HG03442 (cell line): ENCODE results near the gene SCART1.
A peak's percentile ranks its signal among the peaks of the same experiment; 100 is the strongest.
"Not testable (repeated sequence)": the region's sequence is repeated elsewhere in the genome, so short reads cannot be mapped to it uniquely, and the experiment has no call there.

Experiments used
- ATAC-seq: cut with Tn5 transposase; IDR thresholded peaks from one replicate; pipeline ENCODE4 v1.9.1; 2021; ENCODE audit warnings: mild to moderate bottlenecking, moderate library complexity; ENCODE audit not compliant: unreplicated experiment

Gene SCART1

DNA sequence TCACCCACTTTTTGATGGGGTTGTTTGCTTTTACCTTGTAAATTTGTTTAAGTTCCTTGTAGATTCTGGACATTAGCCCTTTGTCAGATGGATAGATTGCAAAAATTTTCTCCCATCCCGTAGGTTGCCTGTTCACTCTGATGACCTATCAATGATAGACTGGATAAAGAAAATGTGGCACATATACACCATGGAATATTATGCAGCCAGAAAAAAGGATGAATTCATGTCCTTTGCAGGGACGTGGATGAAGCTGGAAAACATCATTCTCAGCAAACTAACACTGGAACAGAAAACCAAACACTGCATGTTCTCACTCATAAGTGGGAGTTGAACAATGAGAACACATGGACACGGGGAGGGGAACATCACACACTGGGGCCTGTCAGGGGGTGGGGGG is 15.5 kb downstream of the SCART1 start:
- ATAC-seq, result not testable (repeated sequence)

DNA sequence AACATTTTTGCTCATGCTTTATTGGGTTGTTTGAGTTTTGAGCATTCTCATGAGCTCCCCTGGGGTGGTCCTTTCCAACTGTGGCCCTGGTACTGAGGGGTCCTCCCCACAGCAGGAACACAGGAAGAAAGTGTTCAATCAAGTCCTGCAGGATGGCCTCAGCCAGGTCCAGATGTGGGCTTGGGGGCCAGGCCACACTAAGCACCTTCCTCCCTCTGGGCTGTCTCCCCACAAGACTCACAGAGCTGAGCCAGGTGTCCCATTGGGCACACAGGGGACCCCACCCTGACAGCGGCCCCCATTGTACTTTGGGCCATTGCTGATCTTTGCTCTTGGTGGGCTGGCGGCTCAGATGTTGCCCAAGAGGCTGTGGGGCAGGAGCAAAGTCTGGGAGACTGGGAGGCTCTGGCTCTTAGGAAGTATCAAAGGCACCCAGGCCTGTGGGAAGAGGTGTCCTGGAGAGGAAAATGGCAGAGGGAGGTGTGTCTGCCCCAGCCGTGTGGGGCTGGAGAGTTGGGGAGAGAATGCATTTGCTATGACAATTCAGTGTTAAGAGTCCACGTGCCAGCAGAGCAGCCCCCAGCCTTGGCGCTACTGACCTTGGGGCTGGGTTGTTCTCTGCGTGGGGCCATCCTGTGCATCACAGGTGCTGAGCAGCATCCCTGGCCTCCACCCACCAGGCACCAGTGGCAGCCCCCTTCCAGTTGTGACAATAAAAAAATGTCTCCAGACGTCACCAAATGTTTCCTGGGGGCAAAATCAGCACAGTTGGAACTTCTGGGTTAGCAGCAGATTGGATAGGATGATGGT is 17.8 kb downstream of the SCART1 start:
- ATAC-seq, result no peak

DNA sequence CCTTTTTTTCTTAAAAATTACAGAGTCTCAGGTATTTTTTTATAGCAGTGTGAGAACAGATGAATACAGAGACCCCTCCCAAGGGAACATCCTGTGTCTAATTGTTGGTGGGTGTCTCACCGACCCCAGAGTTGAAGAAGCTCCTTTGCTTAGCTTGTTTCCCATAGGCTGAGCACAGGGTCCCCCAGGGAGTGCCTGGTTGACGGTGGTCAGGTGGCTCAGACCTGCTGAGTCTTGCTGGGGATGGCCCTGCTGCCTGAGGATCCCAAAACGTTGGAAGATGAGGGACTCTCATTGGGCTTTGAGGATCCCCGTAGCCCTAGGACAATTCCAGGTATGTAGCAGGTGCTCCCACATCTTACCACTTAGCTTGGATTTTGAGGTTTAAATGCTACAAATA is 19.5 kb downstream of the SCART1 start:
- ATAC-seq, result no peak

DNA sequence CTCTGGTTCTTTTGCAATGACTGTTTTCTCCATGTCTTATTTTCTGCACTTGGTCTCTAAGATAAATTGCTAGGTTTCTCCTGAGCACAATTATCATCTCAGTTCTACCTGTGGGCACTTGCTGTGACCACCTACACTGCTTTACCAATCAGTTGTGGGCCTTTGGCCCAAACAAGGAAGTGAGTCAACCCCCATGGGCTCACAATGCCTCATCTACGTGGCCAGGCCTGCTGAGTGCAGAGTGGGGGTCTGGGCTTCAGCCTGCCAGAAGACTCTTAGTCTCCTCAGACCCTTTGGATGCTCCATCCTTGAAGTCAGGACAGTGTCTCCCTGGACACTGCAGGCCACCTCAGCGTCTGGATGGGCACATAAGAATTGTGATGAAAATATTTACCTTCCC is 20.3 kb downstream of the SCART1 start:
- no peak for ATAC-seq

DNA sequence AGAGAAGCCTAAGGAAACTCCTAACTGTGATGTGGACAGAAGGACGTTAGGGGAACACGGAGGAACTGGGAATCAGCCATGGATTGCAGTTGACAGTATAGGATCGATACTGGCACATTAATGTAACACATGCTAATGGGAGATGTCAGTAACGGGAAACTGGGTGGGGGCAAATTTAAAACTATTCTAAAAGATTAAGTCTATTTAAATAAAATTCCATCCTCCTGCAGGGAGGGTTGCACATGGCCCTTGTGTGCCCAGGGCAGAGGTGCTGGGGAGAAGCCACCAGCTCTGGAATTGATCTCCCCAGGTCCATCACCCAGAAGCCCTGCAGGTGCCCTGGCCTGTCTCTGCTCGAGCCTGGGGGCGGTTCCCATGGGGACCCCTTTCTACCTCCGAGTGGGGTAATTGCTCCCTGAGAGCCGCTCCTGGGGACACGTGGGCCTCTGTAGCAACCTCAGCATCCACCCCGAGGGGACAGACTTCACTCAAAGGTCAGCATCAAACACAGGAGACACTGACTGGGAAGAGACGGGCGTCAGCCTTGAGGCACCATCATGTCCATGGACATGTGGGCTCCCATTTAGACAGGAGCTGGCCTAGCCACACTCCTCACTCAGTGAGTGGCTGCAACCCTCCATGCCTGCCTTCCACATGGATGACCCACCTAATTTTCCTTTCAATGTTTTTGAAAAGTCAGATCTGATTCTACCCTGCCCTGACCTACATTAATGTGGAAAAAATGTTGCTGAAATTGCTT is 21.1 kb downstream of the SCART1 start:
- no peak for ATAC-seq

DNA sequence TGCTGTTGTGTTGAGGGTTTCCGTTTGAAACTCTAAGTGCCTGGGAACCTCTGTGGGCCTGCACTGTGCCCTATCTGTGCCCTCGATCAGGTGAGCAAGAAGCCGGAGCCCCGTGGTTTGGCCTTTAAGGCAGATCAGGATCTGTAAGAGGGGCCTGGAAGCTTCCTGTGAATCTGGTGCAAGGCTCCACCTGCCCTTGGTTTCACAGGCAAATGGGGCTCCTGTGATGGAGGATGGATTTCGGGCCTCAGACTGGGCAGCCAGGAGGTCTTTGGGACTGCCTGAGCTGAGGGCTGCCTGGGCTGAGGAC is 21.6 kb downstream of the SCART1 start:
- no peak for ATAC-seq

DNA sequence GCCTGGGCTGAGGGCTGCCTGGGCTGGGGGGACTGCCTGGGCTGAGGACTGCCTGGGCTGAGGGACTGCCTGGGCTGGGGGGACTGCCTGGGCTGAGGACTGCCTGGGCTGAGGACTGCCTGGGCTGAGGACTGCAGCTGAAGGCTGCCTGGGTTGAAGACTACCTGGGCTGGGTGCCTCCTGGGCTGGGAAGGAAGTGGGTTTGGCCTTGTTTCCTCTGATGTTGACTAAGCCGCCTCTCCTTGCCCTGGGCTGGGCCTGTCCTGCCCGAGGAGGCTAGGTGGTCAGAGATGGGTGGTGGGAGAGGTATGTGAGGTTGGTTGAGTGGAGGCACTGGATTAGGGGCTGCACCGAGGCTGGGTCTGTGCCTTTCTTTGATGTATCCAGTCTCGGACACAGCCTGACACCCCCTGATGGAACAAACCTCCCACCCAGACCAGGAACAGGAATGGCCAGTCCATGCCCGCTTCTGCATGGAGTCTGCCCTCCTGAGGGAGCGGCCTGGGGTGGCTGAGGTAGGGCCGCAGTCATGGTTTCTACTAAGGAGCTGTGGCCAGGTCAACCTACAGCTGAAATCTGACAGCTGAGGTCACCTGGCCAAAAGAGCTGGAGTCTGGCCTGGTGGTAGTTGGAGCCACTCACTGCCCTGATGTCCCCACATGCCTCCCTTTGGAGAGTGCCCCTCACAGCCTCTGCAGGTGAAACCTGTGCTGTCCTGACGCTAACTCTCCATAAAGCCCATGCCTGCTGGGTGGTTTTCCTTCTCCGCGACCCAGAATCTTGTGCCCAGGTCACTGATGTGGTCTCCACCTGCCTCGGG is 22.3 kb downstream of the SCART1 start:
- no peak for ATAC-seq

DNA sequence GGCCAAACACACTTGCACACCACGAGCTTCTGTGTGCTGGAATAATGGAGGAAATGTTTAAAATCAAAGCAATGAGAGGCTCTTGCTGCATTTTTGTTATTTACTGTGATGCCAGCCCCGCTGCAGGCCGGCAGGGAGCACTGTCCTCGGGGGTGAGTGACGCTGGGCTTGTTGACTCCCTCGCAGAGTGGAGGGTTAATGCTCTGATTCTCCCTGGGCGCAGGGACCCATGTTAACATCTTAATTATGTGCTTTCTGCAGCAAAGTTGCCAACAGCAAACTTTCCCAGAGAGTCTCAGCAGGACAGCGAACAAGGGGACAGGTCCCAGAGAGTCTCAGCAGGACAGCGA is 22.9 kb downstream of the SCART1 start:
- no peak for ATAC-seq

DNA sequence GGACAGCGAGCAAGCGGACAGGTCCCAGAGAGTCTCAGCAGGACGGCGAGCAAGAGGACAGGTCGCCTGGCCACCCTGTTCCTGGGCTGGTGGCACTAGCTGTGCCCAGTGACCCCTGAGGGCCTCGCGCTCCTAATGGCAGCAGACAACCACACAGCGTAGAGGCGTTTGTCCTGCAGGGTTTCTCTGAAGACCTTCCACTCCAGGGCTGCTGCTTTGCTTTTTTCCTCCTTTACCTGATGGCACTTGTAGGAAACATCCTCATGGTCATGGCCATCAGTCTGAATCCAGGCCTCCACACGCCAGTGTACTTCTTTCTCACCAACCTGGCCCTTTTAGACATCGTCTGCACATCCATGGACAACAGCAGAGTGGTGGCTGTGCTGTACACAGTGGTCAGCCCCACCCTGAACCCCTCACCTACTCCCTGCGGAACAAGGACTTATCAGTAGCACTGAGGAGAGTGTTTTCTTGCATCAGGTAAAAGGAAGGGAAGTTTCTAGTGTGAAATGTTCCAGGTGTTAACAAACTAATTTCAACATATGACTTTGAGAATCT is 27.4 kb downstream of the SCART1 start:
- ATAC-seq, result no peak

DNA sequence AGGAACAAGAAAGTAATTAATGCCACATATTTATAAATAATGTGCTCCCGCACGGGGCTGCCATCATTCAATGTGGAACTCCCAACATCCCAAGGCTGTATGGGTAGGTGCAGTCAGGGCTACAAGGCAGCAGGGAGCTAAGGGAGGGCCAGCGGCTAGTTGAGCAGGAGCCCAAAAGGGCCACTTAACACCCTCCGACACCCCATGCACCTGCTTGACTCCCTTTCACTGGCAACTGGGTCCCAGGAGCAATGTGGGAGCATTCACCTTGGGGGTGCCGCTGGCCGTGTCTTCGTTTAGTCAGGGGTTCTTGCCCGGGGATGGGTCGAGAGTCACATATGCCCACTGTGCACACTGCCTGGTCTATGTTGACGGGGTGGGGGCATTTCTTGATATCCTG is 27.9 kb downstream of the SCART1 start:
- ATAC-seq, result no peak

DNA sequence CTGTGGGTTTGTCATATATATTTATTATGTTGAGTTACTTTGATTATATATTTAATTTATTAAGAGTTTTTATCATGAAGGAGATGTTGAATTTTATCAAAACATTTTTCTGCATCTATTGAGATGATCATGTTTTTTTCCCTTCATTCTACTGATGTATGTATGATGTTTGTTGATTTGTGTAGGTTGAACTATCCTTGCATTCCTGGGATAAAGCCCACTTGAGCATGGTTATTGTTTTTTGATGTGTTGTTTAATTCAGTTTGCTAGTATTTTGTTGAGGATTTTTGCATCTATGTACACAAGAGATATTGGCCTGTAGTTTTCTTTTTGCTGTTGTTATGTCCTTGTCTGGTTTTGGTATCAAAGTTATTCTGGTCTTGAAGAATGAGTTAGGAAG is 31.1 kb downstream of the SCART1 start:
- no peak for ATAC-seq

DNA sequence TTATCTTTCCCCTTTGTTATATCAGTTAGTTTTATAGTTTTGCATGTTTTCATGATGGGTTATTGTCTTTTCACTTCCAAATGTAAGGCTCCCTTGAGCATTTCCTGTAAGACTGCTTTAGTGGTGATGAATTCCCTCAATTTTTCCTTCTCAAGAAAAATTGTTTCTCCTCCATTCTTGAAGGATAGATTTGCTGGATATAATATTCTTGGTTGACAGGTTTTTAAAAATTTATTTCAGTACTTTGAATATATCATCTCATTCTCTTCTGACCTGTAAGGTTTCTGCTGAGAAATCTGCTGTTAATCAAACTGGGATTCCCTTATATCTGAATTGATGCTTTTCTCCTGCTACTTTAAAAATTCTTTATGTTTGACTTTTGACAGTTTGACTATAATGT is 33.3 kb downstream of the SCART1 start:
- no peak for ATAC-seq

DNA sequence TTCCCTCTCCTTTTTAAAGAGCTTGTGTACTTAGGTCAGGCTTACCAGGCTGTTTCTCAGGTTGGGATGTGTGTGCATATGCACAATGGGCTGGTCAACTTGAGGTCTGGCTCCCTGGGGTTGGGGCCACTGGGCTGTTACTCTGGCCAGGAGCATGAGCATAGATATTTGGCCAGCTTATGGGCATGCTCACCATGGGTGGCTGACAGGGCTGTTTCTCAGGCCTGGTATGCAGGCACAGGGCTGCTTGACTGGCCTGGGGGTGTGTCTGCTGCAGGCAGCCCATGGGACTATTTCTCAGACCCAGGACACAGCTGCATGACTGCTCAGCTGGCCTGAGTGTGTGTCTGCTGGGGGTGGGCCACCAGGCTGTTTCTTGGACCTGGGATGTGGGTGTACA is 34.6 kb downstream of the SCART1 start:
- ATAC-seq, result no peak

DNA sequence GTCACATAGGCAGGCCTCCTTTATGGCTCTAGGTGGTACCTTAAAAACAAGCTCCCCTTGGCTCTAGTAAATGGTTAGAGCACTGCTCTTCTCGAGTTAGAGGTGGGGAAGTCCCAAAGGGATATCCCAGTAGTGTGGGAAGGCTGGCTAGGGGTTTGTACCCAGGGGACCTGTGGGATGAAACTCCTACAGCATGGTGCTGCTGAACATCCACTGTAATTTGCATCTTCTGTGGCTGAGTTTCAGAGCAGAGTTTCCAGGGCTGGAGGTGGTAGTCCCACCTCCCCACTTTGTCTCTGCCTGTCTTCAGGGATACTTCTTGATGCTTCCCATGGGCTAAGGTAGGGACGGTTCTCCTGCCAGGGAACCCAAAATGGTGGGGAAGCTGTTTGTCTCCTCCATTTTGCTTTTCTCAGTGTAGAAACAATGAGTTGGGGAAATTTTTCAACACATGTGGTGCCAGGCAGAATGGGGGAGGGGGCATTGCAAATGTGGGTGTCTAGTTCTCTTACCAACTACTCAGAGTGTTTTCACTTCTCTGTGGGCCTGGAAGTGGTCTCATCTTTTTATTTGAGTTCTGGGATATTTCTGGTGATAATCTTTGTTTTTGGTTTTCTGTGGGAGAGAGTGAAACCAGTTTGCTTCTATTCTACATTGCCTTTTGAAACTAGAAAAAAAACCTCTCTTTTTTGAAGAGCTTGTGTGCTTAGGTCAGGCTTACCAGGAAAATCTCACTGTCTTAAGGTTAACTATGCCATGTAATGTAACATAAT is 36.3 kb downstream of the SCART1 start:
- peak; percentile 64 for ATAC-seq

DNA sequence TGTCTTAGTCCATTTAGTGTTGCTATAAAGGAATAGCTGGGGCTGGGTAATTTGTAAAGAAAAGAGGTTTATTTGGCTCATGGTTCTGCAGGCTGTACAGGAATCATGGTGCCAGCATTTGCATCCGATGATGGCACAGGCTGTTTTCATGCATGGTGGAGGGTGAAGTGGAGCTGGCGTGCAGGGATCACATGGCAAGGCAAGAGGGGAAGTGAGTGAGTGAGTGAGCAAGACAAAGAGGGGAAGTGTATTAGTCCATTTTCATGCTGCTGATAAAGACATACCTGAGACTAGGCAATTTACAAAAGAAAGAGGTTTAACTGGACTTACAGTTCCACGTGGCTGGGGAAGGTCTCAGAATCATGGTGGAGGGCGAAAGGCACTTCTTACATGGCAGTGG is 39.8 kb downstream of the SCART1 start:
- ATAC-seq, result not testable (repeated sequence)

DNA sequence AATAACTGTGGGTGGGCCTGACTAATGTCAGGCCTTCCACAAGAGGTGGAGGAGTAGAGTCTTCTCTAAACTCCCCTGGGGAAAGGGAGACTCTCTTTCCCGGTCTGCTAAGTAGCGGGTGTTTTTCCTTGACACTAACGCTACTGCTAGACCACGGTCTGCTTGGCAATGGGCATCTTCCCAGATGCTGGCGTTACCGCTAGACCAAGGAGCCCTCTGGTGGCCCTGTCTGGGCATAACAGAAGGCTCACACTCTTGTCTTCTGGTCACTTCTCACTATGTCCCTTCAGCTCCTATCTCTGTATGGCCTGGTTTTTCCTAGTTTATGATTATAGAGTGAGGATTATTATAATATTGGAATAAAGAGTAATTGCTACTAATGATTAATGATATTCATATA is 43.6 kb downstream of the SCART1 start:
- not testable (repeated sequence) for ATAC-seq

DNA sequence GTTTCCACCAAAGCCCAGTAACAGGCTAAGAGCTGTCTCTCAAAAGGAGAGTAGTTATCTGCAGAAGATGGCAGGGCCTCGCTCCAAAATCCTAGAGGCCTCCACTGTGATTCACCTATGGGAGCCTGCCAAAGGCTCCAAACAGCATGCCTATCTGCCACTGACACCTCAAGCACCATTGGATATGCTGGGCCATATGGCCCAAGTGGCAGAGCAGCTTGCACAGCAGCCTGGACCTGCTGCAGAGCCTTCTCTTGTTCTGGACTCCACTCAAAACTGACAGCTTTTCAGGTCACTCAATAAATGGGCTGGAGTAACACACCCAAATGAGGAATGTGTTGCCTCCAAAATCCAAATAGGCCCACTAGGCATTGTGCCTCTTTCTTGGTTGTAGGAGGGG is 45.4 kb downstream of the SCART1 start:
- not testable (repeated sequence) for ATAC-seq

DNA sequence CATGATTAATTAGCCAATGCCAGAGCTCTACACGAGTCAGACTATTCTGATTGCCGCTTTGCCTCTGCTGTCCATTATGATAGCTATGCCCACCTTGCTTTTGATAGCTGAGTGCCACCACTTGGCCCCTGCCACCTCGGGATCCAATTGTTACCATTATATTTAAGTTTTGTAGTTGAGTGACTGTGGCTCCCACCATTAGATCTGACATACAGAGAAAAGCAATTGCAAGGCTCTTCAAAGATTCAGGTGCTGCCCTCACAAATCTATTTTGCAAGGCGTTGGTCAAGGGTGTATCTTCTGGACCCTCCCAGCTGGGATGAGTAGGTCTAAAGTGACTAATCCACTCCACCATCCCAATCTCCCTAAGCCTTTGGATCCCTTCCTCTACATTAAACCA is 47.2 kb downstream of the SCART1 start:
- ATAC-seq, result not testable (repeated sequence)

DNA sequence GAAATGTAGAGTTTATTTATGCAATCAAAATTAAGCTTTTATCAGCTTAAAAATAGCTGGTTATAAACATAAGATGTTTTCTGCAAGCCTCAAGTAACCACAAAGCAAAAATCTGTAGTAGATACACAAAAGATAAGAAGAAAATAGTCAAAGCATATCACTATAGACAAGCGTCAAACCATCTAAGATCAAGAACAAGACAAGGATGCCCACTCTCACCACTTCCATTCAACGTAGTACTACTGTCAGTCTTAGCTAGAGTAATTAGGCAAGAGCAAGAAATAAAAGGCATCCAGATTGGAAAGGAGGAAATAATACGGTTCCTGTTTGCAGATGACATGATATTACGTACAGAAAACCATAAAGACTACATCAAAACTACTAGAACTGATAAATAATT is 56.0 kb downstream of the SCART1 start:
- ATAC-seq, result no peak

DNA sequence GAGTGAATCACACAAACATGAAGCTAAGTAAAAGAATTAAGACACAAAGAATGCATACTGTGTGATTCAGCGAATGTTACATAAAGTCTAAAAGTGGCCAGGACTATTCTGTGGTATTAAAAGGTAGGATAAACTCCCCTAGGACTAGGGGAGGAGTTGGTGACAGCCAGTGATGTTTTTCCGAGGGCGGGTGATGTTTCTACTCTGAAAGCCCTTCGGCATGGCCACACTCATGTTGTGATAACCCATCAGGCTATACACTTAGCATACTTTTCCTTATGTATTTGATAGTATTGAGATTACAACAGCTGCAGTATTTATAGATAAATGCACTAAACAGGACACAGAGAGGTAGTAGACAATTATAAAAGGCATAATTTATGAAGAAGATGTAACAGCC is 57.7 kb downstream of the SCART1 start:
- ATAC-seq, result no peak
